ENCODE measurements around the gene NUP160.
"Not testable (repeated sequence)": the region's sequence is repeated elsewhere in the genome, so short reads cannot be mapped to it uniquely, and the experiment has no call there.

NUP160 gene

DNA sequence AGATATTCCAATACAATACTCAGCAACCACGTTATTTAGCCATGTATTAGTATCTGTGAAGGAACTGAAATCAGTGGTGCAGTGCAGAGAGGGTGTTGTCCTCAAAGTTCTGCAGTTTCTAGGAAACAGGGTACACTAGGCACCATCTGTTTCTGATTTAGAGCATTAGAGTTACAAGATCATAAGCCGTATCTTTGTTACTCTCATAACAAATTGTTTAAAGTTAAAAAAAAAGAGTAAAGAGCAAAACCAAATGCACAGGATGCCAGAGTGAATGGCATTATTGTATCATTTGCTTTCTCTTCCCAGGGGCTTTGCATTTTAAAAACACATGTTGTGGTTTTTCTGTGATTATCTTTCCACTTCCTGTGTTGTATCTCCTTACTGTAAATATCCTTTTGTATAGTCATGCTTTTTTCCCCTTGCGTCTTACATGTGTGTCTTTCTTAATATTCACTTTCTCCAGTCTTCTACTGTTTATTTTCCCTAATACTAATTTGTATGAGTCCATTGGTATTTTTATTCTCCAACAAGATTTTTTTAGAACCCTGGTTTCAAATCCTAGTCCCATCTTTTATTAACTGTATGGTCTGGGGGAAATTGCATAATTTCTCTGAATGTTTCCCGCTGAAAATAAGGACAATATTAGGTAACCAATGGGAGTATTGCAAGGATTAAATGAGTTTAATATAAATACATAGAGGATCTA is 15.2 kb upstream of the NUP160 start:
- DNase-seq: no peak

DNA sequence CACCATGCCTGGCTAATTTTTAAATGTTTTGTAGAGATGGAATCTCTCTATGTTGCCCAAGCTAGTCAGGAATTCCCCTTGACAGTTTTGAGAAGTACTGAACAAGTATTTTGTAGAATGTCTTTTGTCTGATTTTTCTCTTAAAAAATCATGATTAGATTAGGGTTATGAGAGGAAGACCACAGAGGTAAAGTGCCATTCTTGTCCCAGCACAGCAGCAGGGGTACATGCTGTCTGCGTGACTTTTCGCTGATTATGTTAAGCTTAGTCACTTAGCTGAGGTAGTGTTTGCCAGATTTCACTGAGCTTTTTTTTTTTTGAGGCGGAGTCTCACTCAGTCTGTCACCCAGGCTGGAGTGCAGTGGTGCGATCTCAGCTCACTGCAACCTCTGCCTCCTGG is 13.6 kb upstream of the NUP160 start:
- DNase-seq: peak; percentile 11

DNA sequence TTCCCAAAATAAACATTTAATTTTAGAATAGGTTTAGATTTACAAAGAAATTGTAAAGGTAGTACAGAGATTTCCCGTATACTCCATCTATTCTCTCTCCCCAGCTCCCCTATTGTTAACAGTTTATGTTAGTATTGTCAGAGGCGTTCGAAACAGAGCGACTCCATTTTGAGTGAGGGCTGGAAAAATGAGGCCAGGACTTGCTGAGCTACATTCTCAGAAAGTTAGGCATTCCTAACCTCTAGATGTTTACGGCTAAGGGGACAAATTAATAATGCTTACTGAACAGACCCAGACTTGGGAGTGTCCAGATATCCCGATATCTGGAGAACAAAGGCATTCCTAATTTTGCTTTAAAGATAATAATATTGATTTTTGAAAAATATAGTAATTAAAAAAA is 12.4 kb upstream of the NUP160 start:
- DNase-seq: no peak

DNA sequence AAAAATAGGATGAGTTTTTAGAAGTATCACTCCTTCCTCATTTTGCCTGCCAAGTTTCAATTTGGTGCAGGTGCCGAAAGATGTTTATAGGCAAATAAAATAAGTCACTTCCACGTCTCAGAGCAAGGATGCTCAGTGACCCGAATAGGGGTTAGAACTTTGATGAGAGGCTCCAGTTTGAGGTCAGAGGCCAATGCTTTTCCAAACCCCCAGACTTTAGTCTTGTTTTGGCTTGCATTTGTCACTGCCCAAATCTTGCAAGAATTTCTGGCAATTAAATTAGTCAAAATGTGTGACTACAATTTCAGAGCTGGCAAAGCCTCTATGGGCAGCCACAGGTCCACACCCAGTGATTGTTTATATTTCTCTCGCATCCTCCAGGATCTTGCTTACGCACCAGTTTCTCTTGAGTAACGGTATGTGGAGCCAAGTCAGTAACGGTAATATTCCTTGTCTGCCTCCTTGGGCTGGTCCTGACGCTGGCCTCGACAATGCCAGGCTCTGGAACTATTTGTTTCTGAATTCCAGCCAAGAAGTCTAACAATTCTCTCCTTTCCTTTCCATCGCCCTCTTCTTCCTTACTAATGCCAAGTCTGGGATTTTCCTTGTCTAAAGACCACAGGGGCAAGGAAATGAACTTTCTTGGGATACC is 9.9 kb upstream of the NUP160 start:
- DNase-seq: no peak

DNA sequence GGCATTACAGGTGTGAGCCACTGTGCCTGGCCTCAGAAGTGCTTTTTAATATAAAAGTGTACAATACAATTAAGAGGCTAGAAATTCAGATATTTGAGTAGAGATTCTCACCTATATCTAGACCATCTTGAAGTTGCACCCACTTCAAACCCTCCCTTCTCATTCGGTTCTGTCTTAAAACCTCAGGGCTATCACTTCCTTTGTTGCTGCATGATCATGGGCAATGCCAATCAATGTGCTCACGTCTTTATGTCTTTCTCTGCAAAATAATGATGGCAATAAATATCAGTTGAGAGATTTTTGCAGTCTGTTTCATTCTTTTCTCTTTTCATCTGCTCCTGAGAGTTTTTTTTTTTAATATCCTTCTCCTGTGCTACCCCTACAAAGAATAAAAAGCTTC is 9.3 kb upstream of the NUP160 start:
- no peak for DNase-seq

DNA sequence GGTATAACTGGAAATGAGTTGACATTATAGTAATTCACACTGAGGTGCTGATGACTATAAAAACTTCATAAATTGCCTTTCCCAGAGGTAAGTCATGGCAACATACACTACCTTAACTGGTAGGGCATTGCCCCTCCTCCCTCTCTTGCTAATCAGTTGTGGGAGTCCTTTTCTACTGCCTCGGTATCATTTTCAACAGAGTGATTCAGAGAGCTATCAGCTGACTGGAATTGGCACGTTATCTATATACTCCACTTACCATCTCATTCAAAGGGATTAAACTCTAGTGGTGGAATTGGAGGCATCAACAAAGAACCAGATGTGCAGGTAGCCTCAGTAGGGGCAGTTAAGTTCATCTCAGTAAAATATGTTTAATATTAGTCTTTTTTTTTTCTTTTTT is 8.0 kb upstream of the NUP160 start:
- no peak for DNase-seq

DNA sequence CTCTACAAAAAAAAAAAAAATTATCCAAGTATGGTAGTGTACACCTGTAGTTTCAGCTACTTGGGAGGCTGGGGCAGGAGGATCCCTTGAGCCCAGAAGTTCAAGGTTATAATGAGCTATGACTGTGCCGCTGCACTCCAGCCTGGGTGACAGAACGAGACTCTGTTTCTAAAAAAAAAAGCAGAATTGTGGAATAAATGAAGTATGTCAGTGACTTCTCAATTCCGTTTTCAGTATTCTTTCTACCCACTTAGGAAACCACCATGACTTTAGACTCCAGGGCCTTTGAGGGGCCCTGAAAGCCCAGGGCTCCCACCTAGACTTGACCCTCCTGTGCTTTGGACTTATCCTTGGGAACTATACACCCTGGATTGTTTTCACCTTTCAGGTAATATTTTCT is 6.5 kb upstream of the NUP160 start:
- no peak for DNase-seq

DNA sequence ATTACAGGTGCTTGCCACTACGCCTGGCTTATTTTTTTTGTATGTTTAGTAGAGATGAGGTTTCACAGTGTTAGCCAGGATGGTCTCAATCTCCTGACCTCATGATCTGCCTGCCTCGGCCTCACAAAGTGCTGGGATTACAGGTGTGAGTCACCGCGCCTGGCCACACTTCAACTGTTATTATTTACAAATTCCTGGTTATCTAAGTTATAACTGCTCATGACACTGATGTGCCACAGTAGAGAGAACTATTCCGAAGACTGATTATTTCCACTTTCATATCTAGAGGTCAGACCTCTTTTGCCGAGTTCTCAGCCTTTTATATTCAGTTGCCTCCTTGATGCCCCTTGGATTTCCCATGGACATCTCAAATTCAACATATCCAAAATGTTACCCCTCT is 3.9 kb upstream of the NUP160 start:
- DNase-seq: no peak

DNA sequence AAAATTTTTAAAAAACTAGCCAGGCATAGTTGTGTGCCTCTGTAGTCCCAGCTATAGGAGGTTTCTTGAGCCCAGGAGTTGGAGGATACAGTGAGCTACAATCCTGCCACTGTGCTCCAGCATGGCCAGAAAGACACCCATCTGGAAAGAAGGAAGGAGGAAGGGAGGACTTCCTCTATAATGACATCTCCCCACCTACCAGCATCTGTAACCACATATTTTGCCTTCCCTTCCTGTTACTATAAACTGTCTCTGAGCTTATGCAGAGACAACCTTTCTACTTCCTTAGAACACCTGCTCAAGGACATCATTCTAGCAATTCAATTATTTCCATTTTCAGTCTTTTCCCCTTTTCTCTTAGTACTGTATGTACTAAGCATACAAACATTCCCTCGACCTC is 2.2 kb upstream of the NUP160 start:
- no peak for DNase-seq

DNA sequence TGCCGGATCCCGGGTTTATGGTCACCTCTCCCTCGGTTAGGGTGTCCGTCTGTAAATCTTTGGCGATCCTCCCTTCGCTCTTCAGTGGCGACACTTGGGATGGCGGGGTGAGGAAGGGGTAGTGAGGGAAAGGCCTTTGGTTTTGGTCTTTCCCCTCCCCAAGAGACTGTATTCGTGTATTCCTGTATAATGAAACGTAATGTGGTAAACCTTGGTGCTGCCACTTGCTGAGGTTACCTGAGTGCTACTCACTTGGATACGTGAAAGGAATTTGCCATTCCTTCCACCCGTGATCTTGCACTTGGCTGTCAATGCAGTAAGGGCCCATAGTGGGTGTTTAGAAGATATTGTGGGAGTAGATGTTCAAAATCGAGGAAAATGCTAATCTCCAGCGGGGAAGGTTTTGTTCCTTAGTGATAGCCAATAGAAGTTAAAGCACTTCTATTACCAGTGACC is 578 bp upstream of the NUP160 start:
- no peak for DNase-seq

DNA sequence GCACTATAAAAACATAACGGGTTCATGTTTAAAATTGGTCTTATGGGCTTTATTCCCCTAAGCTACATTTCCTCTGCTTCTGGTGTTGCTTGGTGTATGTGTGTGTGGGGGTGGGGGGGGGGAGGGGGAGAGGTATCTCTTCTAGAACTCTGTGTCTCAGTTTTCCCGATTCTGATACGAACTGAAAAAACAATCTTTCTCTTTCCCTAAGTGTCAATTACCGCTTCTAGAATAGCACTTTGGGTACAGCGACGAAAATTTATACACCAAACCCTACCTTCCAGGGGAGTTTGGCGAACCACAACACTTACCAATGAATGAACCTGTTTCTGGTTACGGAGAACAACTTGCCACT is 636 bp downstream of the NUP160 start:
- no peak for DNase-seq

DNA sequence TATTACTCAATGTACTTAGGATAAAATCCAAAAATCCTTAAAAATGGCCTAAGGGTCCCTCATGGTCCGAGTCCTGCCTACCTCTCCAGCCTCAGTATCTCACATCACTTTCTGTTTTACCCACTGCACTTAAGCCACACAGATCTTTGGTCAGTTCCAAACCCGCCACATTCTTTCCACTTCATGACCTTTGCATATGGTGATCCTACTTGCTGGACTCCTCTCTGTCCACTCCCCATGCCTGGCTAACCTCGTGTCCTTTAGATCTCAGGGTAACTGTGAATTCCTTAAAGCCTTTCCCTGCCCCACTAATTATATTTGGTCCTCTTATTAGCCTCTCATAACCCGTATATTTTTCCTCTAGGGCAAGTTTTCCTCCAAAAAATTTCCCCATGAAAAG is 1.2 kb downstream of the NUP160 start:
- DNase-seq: no peak

DNA sequence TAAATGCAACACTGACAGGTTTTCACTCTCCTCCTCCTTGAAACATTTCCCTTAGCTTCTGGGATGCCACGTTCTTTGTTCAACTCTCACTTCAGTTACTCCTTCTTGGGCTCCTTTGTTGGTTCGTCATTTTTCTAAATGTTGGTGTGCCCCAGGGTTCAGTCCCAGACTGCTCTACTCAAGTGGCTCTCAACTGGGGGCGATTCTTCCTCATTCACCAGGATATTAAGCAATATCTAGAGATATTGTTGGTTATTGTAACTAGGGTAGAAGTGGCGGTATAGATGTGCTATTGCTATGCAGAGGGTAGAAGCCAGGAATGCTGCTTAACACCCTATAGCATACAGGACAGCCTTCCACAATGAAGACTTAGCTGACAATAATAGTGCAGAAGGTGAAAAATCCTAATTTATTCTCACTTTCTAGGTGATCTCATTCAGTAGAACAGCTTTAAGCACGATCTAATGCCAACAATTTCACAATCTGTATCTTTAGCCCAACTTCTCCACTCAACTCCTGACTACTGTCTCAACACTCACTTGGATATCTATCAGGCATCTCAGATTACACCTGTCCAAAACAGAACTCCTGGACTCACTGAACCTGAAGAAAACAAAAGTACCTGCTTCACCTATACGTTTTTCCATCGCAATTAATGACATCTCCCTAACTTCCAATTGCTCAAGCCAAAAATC is 4.6 kb downstream of the NUP160 start:
- no peak for DNase-seq

DNA sequence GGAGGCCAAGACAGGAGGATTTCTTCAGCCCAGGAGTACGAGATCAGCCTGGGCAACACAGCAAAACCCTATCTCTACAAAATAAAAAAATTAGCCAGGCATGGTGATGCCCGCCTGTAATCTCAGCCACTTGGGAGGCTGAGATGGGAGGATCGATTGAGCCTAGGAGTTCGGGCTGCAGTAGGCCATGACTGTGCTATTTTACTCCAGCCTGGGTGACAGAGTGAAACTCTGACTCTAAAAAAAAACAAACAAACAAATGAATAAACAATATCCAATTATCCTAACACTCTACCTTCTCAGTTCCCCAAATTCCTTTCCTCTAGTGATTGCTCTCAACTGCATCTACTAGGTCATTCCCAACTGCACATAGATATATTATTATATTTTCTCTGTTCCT is 5.4 kb downstream of the NUP160 start:
- DNase-seq: no peak

DNA sequence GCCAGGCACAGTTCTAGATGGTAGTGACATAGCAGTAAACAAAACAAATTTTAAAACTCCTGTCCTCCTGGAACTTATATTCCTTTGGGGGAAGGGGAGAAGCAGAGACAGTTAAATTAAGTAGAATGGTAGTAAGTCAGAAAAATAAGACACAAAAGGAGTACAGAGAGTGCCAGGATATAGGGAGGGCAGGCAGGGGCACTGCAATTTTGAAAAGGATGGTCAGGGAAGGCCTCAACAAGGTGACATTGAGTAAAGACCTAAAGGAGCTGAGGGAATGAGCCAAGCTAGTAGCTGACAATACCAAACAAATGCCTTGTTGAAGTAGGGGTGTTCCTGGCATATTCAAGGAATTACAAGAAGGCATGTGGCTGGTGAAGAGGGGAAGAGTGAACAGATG is 10.2 kb downstream of the NUP160 start:
- no peak for DNase-seq

DNA sequence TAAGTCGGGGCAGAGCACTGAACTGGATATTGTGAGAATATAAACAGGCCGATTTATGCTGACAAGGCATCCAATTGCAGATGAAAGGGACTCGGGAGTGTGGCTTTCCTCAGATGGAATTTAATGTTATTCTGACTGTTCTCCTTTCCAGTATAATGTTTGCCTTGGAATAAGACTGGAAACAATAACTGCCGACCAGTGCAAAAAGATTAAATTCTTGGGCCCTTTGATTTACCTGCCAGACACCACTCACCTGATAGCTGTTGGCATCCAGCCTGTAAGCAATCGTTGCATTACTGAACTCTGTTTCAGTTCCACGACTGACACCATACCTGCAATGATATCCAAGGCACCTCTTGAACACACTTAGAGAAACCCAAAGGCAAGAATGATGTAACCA is 10.9 kb downstream of the NUP160 start:
- no peak for DNase-seq

DNA sequence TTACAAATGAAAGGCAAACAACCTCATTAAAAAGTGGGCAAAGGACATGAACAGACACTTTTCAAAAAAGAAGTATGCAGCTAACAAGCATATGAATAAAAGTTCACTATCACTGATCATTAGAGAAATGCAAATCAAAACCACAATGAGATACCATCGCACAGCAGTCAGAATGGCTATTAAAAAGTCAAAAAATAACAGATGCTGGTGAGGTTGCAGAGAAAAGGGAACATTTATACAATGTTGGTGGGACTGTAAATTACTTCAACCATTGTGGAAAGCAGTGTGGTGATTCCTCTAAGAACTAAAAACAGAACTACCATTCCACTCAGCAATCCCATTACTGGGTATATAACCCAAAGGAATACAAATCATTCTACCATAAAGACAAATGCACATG is 18.1 kb downstream of the NUP160 start:
- DNase-seq: not testable (repeated sequence)

DNA sequence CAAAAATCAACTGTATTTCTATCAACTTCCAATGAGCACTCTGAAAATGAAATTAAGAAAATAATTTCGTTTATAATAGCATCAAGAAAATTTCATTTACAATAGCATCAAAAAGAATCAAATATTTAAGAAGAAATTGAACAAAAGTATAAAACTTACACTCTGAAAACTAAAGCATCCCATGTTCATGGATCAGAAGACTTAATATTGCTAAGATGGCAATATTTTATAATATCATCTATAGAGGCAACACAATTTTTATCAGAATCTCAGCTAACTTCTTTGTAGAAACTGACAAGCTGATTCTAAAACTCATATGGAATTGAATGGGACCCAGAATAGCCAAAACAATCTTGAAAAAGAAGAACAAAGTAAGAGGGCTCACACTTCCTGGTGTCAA is 19.9 kb downstream of the NUP160 start:
- no peak for DNase-seq

DNA sequence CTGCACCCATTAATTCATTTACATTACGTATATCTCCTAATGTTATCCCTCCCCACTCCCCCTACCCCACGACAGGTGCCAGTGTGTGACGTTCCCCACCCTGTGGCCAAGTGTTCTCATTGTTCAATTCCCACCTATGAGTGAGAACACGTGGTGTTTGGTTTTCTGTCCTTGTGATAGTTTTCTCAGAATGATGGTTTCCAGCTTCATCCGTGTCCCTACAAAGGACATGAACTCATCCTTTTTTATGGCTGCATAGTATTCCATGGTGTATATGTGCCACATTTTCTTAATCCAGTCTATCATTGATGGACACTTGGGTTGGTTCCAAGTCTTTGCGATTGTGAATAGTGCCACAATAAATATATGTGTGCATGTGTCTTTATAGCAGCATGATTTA is 25.5 kb downstream of the NUP160 start:
- not testable (repeated sequence) for DNase-seq

DNA sequence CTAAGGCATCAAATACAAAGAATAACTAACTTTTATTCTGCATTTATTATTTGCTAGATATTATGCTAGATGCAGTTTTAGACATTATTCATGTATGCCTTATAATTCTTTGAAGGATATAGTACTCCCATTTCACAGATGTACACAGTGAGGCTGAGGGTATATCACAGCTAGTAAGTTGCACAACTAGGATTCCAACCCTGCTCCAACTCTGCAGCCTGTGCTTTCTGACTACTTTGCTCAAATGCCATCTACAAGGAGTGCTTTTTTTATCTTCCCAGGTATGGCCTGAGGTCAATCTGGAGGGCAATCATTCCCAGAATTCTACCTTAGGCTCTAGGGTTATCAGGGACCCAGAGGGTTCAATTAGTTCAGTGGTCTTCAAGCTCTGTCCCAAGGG is 28.4 kb downstream of the NUP160 start:
- DNase-seq: no peak

DNA sequence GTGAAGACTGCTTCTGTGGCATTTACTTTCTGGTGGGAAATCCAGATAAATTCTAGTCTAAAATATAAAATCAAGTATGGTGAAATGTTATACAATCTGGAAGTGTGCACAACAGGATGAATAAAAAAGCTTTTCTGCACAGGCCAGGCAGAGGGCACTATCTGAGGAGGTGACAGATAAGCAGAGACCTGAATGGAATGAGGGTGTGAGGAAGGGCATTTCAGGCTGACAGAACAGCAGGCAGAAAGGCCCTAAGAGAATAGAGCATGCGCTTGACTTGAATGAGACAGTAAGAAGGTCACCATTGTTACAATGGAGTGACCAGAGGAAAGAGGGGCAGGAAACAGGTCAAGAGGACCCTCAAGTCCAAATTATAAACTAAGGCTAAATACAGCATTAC is 47.4 kb downstream of the NUP160 start:
- no peak for DNase-seq

DNA sequence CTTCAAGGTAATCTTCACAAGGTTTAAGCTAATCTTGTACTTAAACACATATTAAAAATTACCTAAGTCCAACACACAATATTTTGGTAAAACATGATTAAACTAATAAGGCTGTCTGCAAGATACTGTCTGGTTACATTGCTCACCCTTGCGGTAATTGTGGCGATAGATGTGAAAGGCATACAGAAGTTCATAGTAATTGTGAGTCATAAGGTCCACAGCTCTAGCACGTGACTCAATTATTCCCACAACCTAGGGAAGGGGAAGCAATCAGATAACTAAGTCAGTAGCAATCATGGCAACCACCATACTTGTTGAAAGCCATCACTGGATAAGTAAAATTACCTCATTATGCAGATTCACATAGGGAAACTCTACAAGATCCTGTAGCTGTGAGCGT is 50.5 kb downstream of the NUP160 start:
- DNase-seq: peak; percentile 49

DNA sequence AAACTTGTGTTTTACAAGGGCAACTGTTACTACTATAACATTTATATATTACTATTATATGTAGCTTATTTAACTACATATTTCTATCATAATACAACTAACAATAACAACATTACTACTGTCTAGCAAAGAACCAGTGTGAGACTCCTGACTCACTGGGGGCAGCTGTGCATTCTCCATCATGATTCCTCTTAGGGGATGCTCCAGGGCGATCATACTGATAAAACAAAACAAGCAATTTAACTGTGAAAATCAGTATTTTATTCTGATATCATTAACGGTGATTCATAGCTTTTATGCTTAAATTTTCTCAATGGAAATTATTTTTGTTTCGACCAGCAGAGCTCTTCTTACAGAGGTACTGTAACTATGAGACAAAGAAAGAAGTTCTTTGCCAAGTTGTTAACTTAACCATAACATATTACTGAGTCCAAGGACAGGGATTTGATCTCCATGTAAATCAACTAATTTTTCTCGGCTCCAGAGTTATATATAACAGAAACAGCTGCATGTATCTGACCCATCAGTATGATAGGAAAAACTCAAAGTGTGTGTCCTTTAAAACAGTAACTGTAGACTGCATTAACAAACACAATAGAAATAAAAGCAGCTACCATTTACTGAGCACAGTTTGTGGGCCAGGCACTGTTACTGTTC is 56.2 kb downstream of the NUP160 start:
- DNase-seq: no peak

DNA sequence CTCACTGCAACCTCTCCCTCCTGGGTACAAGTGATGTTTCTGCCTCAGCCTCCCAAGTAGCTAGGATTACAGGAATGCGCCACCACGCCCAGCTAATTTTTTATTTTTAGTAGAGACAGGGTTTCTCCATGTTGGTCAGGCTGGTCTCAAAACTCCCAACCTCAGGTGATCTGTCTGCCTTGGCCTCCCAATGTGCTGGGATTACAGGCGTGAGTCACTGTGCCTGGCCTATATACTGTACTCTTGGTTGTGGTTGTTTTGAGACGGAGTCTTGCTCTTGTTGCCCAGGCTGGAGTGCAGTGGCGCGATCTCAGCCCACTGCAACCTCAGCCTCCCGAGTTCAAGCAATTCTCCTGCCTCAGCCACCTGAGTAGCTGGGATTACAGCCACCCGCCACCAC is 58.1 kb downstream of the NUP160 start:
- DNase-seq: not testable (repeated sequence)

Measured in activated naive CD4-positive, alpha-beta T cell treated with anti-CD3 and anti-CD28 coated beads, Interleukin-2, amount 50 U/mL, for 16 hours (primary cell).